Heart right ventricle (tissue), 16 donors: ENCODE data around the gene MICAL1. TPM values are rescaled to one million over a fixed set of nuclear protein-coding genes. Genes with fewer than 3 reads are reported as not detected.
A peak's percentile ranks its signal among the peaks of the same experiment; 100 is the strongest.
"Not testable (repeated sequence)": the region's sequence is repeated elsewhere in the genome, so short reads cannot be mapped to it uniquely, and the experiment has no call there.

Source experiments
- ATAC-seq, 8 donors: fragments of 200-7000 bp; cut with Tn5 transposase; one replicate each; pipeline ENCODE4 v1.9.1; 2020; ENCODE audit warnings: mild to moderate bottlenecking in 8 of 8, moderate library complexity in 8 of 8, moderate number of reproducible peaks in 1 of 8
- DNase-seq, 2 donors: peaks; one replicate each; pipeline ENCODE4 v3.0.0-alpha.2; 2020
- H3K27ac ChIP-seq, 10 donors: fragments of 200-600 bp; sonication (generic) in 2 of 10; one replicate each; pipeline versions ENCODE4 v1.5.0 to v1.8.0; 2020 to 2022; ENCODE audit warnings: mild to moderate bottlenecking in 3 of 10
- H3K27me3 ChIP-seq, 7 donors: fragments of 200-600 bp; one replicate each; pipeline ENCODE4 v1.8.0; 2021 to 2022; ENCODE audit warnings: mild to moderate bottlenecking in 2 of 7
- H3K36me3 ChIP-seq, 9 donors: fragments of 200-600 bp; sonication (generic) in 1 of 9; one replicate each; pipeline versions ENCODE4 v1.5.0 to v1.8.0; 2020 to 2022; ENCODE audit warnings: mild to moderate bottlenecking in 2 of 9
- H3K4me1 ChIP-seq, 9 donors: fragments of 200-600 bp; sonication (generic) in 1 of 9; one replicate each; pipeline versions ENCODE4 v1.5.0 to v1.8.0; 2020 to 2022; ENCODE audit warnings: mild to moderate bottlenecking in 4 of 9
- H3K4me3 ChIP-seq, 10 donors: fragments of 200-600 bp; sonication (generic) in 2 of 10; one replicate each; pipeline versions ENCODE4 v1.5.0 to v1.8.0; 2020 to 2022; ENCODE audit warnings: mild to moderate bottlenecking in 7 of 10, moderate library complexity in 2 of 10
- H3K9me3 ChIP-seq, 11 donors: fragments of 200-600 bp in 10 of 11; sonication (generic) in 2 of 11; one replicate each; pipeline versions ENCODE4 v1.5.0 to v1.8.0; 2013 to 2022; ENCODE audit warnings: mild to moderate bottlenecking in 2 of 11, control low read depth in 1 of 11, moderate library complexity in 1 of 11
- CTCF ChIP-seq, 9 donors: fragments of 200-600 bp; sonication (generic) in 2 of 9; IDR thresholded peaks; one replicate each; pipeline versions ENCODE4 v1.5.0 to v1.8.0; 2021 to 2022; ENCODE audit warnings: antibody characterized with exemption in 9 of 9, mild to moderate bottlenecking in 5 of 9, moderate library complexity in 1 of 9
- WGBS, 2 donors: extraction: QIAGEN DNeasy Blood & Tissue Kit; methylation state at CpG; one replicate each; pipeline ENCODE4 v1.1.7; 2013; ENCODE audit warnings: inconsistent platforms in 1 of 2; 5-methylcytosine and 5-hydroxymethylcytosine counted together
- intact Hi-C, 10 donors: fragments of 100-400 bp; cut with DNase I; formaldehyde crosslinking; loops; one replicate each; pipeline versions ENCODE4 v1.11.1 to v1.14.2; 2022
- polyA plus RNA-seq, 2 donors: library from polyadenylated mRNA; stranded (reverse); fragments of 200-250 nt; gene quantifications; one replicate each; pipeline ENCODE4 v1.2.3, GENCODE V29; 2013
- total RNA-seq, 10 donors: library from RNA; stranded (reverse); fragmentation: NEBNext Ultra II Directional in 3 of 10; extraction: Animal tissue kit (Norgen Biotek cat#: 25700) in 3 of 10; gene quantifications; one replicate each; pipeline versions ENCODE4 v1.2.1 to v1.2.4, GENCODE V29; 2021 to 2023
- donor health status: Arrhythmogenic right ventricular cardiomyopathy.
- donor health status: ischemic (EF 13 %, LVEDD 7.1; RV severe dilation, severe dysfunction).
- donor health status: healthy with polysubstance abuse.
- donor health status: DM: no; HTN: yes; CAD: no.
- donor health status: DM: no; HTN: no; CAD: no.
- donor health status: ischemic (EF 25% LVEDD 6.9; RV normal size, moderate dysfunction).
- donor health status: ischemic (EF 25% LVEDD 5.7; RV mildly dilated, moderate dysfunction).
- donor health status: healthy.
- donor health status: DM: yes; HTN: yes; CAD: no.
- donor health status: Ischemic cardiomyopathy.
- donor health status: ischemic (EF 35%, LVEDD 5.7; RV mildly dilated, moderate dysfunction).
- donor health status: nonischemic (EF 11% LVEDD 7.7; RV severe dilation, severe dysfunction).
- donor health status: DM: yes; HTN: yes; CAD: no.
- donor health status: PGD.
- donor health status: ischemic (EF 29% LVEDD 5.4; RV normal size, mild dysfunction).
- donor health status: nonischemic (EF 23%, LVEDD 6.1; RV moderate dilation, normal function).

The MICAL1 gene
- total and polyA plus RNA-seq, 12 donors = 2.4 to 24.0 (median 5.6) TPM

- no peak for TF ChIP-seq CTCF (IDR thresholded peaks at IDR 0.05)
- intact Hi-C loops = no loop called here
- Histone ChIP-seq H3K27ac (peak overlapping the region in 1 of 10 donors; percentile 24), H3K36me3 (peaks cover 0 to 100% (median 28%) of the 10 kb centered on the region in 9 donors), H3K27me3 (no peaks in the 10 kb centered on the region), H3K4me3 (no peak overlapping the region), H3K9me3 (peaks cover 0 to under 1% (median 0%) of the 10 kb centered on the region in 11 donors), H3K4me1 (peaks cover 0 to 12% (median 0%) of the 10 kb centered on the region in 9 donors)
- WGBS, 2 donors = 77% methylated on average over 7 of the region's 7 CpGs
- DNase-seq (no peak), ATAC-seq (no peak)
Observed at GRCh38 chr6:109466212-109466923, 10.8 kb upstream of the MICAL1 start.

DNA sequence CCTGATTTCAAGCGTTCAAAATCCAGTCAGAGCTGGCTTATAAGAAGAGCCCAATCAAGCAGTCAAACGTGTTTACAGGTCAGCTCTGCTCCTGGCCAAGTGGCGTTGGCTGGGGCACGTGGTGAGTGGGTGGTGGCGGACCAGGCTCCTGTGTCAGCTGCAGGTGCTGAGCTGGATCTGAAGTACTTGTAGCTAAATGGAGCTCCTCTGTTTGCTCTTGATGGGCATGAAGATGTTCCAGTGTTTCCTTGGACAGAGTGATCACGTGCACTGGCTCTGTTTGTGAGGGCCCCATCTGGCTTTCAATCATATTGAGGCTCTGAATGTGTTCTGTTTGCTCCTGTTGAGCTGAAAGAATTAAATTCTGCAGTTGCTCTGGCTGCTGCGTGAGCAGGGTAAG, 10.2 kb upstream of the MICAL1 start:
- Histone ChIP-seq H3K4me1 (peaks cover 0 to 12% (median under 1%) of the 10 kb centered on the region in 9 donors), H3K4me3 (no peak overlapping the region), H3K36me3 (peaks cover 0 to 99% (median 28%) of the 10 kb centered on the region in 9 donors), H3K27me3 (no peaks in the 10 kb centered on the region), H3K9me3 (peaks cover 0 to 5% (median 0%) of the 10 kb centered on the region in 11 donors), H3K27ac (peak overlapping the region in 1 of 10 donors; percentile 24)
- intact Hi-C loops = no loop called here
- peak in 5 of 8 donors; percentile 33 to 82 (median 72) for ATAC-seq
- no peak for DNase-seq
- 56 to 65% methylated on average over 7 of the region's 7 CpGs for WGBS, 2 donors
- no peak for TF ChIP-seq CTCF (IDR thresholded peaks at IDR 0.05)

- H3K4me3 ChIP-seq = no peak overlapping the region
- DNase-seq (no peak), ATAC-seq (no peak)
- 83 to 97% methylated on average over 1 of the region's 1 CpG for WGBS, 2 donors
- intact Hi-C loops = loop anchor here in 1 of 10 donors (2.0 kb wide), 1 partner anchor 19 kb away; no protein-coding TSS in a partner anchor
- no peaks in the 10 kb centered on the region for H3K27me3 ChIP-seq
- no peak overlapping the region for H3K27ac ChIP-seq
- TF ChIP-seq CTCF (IDR thresholded peaks at IDR 0.05) = no peak
- H3K4me1 ChIP-seq = peaks cover 0 to 29% (median 16%) of the 10 kb centered on the region in 9 donors
- H3K36me3 ChIP-seq = peaks cover 0 to 61% (median 21%) of the 10 kb centered on the region in 9 donors
- peaks cover 0 to 5% (median 0%) of the 10 kb centered on the region in 11 donors for H3K9me3 ChIP-seq
Observed at GRCh38 chr6:109461733-109462526, 6.4 kb upstream of the MICAL1 start.

- H3K9me3 ChIP-seq, H3K4me3 ChIP-seq, DNase-seq, intact Hi-C loops, H3K27ac ChIP-seq, H3K27me3 ChIP-seq, ATAC-seq: not testable (repeated sequence)
- peaks cover 3 to 37% (median 18%) of the 10 kb centered on the region in 9 donors for H3K4me1 ChIP-seq
- peaks cover 0 to 54% (median 18%) of the 10 kb centered on the region in 9 donors for H3K36me3 ChIP-seq
- 96 to 100% methylated on average over 1 of the region's 1 CpG for WGBS, 2 donors
Observed at GRCh38 chr6:109461205-109461604, 5.6 kb upstream of the MICAL1 start.
